HG03521 (cell line): ENCODE results near the gene CYP4F8.
"Not testable (repeated sequence)": the region's sequence is repeated elsewhere in the genome, so short reads cannot be mapped to it uniquely, and the experiment has no call there.

Source experiments
- ATAC-seq: cut with Tn5 transposase; IDR thresholded peaks from one replicate; pipeline ENCODE4 v1.9.1; 2021; ENCODE audit warnings: mild to moderate bottlenecking, moderate library complexity; ENCODE audit not compliant: unreplicated experiment

CYP4F8 gene

DNA sequence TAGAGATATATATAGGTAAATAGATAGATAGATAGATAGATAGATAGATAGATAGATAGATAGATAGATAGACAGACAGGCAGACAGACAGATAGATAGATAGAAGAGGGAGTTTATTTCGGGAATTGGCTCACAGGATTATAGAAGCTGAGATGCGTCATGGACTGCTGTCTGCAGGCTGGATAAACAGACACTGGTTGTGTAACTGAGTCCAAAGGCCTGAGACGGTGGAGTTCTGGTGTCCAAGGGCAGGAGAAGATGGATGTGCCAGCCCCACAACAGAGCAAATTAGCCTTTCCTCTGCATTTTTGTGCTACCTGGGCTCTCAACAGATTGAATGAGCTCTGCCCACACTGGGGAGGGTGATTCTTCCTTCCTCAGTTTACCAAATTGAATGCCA lies 28.4 kb downstream of the CYP4F8 start:
- ATAC-seq = no peak

DNA sequence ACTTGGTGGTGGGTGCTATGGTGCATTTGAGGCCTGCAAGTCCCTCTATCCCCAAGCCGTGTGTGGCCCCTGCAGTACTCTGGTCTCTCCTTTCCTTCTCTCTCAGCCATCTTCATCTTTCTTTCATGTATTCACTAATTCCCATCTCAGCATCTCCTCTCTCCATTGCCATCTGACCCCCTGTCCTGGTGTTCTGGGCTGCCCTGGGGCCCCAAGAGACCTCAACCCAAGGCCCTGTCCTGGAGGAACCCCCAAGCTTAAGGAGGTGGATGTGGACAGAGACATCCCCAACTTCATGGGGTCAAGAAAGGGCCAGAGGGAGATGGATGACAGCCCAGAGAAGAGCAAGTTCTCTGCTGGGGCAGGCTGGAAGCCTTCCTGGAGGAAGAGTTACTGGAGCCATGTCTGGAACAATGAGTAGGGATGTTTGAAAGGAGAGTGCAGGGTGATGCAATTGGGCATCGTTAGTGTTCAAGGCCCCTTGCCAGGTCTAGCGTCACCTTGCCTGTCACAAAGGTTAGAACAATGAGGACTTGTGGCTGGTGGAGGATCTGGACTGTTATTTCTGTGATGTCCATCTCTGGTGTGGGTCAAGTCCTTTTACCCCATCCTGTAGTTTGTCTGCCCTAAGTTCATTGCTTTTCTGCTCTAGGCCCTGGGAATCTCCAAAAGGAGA lies 29.2 kb downstream of the CYP4F8 start:
- ATAC-seq = no peak

DNA sequence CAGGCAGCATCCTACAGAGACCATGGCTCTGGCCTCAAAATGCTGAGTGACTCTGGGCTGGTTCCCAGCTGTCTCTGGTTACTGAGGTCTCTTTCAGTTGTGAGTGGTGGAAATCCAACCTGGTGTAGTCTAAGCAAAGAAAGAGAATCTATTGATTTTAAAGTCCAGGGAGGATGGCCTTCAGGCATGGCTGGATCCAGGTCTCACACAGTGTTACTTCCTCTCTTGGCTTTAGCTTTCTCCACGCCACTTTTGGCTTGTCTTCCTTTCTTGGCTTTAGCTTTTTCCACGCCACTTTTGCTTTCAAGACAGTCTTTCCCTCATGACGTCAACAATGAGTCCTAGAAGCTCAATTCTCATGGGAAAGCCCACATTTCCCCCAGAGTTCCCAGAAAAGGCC lies 29.8 kb downstream of the CYP4F8 start:
- no peak for ATAC-seq

DNA sequence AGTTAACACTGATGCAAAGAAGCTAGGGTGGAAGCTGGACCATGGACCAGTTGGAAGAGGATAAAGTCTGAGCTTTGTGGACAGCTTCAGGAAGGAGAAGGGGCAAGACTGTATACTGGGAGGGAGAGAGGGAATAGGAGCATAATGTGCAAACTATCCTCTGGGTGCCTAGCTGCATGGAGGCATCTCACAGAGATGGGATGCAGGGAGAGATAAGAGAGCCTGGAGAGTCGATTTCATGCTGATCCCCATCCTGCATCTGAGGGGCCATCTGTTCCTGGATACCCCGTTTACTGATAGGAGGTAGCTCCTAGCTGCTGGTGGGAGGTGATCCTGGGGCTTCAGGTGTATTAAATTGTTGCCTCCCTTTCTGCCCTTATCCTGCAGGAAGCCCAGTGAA lies 34.5 kb downstream of the CYP4F8 start:
- no peak for ATAC-seq

DNA sequence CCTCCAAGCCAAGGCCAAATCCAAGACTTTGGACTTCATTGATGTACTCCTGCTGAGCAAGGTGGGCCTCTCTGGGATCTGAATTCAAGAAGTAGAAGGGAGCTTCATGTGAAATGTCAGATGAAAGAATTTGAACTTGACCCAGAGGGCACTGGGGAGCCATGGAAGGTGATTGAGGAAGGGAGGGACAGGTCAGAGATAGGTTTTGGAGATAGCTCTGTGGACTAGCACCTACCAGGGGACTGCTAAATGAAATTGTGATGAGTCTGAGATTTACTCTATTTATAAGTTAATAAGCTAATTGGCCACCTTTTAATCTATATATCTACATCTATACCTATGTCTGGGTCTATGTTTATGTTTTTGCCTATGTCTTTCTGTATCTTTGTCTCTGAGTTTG lies 35.1 kb downstream of the CYP4F8 start:
- not testable (repeated sequence) for ATAC-seq

DNA sequence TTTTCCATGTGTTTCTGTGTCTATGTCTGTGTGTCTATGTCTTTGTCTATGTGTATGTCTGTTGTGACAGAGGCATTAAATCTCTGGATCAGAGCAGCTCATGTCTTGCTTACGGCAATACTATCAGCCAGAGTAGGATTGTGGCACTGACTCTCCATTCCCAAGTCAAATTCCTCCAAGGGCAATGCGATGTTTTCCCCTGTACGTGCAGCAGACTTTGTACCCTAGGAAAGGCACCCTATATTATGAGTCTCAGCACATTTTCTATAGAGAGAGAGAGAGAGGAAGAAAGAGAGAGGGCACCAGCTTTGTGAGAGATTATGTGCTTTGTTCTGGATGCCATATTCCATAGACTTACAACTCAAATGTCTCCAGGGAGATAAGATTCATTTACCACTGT lies 36.8 kb downstream of the CYP4F8 start:
- ATAC-seq = no peak

DNA sequence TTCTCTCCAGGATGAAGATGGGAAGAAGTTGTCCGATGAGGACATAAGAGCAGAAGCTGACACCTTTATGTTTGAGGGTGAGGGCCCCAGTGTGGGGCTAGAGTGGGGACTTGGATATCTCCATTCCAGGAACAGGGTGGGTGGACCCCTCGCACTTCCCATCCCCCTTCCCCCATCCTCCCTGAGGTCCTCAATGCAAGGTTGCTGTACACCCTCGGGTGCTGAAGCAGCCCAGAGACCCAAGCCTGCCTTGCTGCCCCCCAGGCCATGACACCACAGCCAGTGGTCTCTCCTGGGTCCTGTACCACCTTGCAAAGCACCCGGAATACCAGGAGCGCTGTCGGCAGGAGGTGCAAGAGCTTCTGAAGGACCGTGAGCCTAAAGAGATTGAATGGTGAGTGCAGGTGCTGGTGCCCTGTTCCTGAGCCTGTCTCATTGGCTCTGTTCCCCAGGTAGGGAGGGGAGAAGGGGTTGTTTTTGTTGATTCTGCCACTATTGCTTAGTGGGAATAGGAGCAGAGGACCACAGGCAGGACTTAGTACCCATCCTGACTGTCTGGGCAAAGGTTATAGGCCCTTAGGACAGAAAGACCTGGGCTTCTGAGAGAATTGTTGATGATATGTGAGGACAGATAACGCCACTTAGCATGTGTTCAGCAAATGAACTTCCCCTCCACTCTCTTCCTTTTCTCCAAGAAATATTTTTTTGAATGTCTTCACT lies 37.7 kb downstream of the CYP4F8 start:
- ATAC-seq = no peak

DNA sequence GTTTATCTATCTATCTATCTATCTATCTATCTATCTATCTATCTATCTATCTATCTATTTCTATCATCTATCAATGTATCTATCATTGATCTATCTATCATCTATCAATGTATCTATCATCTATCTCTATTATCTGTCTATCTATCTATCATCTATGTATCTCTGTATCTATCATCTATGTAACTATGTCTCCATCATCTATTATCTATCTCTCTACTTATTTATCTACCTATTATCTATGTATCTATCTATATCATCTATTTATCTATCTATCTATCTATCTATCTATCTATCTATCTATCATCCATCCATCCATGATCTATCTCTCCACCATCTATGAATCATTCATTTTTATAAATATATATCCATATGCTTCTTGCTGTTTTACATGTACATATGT lies 41.4 kb downstream of the CYP4F8 start:
- ATAC-seq = no peak

DNA sequence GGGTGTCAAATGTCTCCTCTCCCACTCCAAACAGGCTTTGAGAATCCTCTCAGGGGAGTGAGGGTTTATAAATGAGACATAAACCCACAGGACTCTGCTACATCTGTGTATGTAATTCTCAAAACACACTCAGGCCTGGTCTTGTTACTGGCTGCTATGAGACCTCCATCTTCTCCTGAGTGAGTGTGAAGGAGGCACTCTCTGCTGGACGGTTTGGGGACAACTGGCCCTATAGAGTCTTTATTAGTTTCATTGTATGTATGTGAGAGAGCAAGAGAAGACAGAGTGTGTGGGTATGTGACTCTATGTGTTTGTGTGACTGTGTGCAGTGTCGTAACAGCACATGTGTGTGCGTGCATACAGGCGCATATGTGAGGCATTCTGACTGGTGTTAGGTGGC lies 48.2 kb downstream of the CYP4F8 start:
- ATAC-seq = no peak

DNA sequence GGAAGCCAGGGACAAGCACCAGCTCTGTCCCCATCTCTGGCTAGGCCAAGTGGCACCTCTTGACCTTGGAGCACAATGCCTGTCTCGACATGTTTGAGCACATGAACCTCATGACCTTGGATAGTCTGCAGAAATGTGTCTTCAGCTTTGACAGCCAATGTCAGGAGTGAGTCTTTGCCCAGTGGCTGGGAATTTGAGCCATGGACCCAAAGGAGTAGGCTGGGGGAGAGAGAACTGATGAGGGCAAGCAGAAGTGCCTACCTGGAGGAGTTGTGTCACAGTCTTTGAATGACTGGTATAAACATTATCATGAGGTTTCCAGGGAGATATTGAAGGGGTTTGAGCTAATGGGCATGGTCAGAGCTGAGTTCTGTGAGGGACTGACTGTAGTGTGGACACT lies 51.2 kb downstream of the CYP4F8 start:
- no peak for ATAC-seq

DNA sequence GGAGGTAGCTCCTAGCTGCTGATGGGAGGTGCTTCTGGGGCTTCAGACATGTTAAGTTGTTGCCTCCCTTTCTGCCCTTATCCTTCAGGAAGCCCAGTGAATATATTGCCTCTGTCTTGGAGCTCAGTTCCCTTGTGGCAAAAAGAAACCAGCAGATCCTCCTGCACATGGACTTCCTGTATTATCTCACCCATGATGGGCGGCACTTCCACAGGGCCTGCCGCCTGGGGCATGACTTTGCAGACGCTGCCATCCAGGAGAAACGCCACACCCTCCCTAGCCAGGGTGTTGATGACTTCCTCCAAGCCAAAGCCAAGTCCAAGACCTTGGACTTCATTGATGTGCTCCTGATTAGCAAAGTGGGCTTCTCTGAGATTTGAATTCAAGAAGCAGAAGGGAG lies 51.9 kb downstream of the CYP4F8 start:
- no peak for ATAC-seq

DNA sequence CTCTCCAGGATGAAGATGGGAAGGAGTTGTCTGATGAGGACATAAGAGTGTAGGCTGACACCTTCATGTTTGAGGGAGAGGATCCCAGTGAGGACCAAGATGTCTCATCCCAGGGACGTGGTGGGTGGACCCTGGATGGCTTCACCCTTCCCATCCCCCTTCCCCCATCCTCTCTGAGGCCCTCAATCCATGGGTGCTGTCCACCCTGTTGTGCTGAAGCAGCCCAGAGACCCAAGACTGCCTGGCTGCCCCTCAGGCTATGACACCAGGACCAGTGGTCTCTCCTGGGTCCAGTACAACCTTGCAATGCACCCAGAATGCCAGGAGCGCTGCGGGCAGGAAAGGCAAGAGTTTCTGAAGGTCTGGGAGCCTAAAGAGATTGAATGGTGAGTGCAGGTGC lies 54.4 kb downstream of the CYP4F8 start:
- no peak for ATAC-seq

DNA sequence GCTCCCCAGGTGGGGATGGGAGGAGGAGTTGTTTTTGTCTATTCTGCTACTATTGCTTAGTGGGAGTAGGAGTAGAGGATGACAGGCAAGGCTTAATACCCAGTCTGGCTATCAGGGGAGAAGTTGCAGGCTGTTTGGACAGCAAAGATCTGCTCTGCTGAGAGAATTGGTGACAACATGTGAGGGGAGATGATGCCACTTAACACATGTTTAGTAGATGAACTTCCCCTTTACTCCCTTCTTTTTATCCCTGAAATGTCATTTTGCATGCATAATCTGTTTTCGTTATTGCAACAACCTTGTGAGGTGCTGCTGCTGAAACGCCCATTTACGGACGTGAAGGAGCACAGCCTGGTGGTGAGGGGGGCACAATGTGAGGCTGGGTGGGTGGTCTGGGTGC lies 54.9 kb downstream of the CYP4F8 start:
- ATAC-seq = no peak

DNA sequence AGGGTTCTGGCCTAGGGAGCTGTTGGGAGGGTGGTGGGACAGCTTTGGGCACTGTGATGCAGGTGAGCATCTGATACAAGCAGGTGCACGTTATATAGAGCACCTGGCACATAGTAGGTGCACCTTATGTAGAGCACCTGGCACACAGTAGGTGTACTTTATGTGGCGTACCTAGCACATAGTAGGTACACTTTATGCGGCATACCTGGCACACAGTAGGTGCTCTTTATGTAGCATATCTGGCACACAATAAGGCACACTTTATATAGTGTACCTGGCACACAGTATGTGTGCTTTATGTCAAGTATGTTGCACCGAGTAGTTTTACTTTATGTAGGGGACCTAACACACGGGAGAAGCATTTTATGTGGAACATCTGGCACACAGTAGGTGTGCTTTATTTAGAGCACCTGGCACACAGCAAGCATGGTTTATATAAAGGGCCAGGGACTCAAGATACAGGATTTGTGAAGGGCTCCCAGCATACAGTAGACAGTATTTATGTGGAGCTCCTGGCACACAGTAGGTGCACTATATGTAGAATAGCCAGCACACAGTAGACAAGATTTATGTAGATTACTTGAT lies 56.3 kb downstream of the CYP4F8 start:
- no peak for ATAC-seq

DNA sequence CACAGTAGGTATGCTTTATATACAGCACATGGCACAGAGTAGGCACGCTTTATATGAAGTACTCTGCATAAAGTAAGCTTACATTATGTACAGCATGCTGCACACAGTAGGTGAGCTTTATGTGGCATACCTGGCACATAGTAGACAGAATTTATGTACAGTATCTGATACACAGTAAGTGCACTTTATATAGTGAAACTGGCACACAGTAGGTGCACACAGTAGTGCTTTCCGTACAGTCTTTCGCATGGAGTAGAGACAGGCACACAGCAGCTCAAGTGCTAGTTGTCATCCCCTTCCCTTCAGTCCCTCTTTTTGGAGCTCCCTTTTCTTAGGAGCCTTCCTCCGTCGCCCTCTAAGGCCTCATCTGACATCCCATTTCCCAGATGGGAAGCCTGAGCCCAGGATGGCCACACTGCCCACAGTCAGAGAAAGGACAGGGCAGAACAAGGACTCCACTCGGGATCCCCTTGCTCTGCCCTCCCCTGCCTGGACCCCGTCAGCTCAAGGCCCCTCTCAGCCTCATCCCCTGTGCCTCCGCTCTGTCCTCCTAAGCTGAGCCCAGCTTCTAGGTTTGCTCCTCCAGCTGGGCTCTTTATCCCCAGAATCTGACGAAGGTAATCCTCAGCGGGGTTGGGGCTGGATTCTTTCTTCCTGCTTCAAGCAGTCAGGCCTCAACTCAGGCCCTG lies 57.0 kb downstream of the CYP4F8 start:
- no peak for ATAC-seq

DNA sequence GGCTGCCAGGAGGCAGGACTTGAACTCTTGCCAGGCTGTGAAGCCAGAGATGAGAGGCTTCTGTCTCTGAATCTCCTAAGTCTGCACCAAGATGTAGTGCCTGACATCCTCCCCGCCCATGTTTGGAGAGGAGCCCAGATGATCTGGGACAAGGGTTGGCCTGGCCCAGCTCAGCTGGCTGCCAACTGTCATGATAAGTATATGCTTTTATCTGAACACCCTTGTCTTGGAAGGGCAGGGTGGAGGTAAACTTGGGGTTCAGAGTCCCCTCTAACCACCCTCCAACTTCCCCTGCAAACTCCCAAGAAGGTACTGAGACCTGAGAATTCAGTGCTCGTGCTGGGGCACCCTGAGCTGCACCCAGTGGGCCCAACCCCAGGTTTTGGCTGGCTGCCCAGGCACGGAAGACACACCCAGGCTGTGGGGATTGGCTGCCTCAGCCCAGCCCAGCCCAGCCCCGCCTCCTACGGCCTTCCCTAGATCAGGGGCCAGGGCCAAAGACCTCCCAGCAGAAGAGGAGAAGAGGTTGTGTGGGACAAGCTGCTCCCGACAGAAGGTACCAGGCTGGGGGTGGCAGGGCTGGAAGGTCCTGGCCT lies 57.7 kb downstream of the CYP4F8 start, which contains the start of gene CYP4F12:
CYP4F12 (plus strand) TSS at position 508 of the 596 bp plus-strand sequence. CDS start 443 bp downstream, outside the sequence.
- no peak for ATAC-seq

DNA sequence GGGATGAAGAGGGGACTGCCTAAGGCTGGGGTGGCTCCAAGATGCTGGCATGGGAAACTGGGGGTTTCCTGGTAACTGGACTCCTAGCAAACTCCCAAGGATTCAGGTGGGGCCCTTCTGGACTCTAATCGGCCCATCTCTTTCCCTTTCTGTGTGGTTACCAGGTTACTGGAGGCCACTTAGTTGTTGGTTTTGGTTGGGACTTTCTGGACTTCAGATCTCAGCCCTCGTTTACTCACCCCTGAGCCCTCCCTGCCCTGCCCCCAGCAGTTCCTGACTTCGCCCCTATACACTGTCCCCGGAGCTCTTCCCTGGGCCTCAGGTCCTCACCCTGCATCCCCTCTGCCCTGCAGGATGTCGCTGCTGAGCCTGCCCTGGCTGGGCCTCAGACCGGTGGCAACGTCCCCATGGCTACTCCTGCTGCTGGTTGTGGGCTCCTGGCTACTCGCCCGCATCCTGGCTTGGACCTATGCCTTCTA lies 58.2 kb downstream of the CYP4F8 start:
- ATAC-seq = no peak

DNA sequence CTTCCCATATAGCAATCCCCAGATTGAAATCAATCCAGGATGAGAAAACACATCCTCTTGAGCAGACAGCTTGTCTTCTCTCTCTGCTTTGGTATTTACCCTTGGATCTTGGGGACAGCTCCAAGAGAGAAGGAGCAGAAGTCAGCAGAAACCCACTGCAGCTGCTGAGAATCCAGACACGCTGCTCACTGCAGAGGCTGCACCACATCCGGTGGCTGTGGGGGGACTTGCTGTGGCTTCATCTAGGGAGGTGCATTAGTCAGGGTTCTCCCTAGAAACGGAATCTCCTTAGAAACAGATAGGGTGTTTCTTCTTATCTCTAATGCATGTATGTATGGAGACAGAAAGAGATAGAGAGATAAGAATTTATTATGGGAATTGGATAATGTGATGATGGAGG lies 60.5 kb downstream of the CYP4F8 start:
- no peak for ATAC-seq

DNA sequence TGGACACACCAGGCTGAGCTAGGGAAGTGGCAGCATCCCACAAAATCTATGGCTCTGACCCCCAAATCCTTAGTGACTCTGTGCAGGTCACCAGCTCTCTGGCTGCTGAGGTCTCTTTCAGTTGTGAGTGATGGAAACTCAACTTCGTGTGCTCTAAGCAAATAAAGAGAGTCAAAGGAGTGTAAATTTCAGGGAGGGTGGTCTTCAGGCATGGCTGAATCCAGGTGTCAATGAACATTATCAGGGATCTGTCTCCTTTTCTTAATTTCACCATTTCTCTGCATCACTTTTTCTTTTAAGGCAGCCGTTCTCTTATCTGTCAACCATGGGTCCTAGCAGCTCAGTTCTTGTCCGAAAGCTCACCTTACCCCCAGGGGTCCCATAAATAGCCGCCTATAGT lies 64.1 kb downstream of the CYP4F8 start:
- ATAC-seq = no peak

DNA sequence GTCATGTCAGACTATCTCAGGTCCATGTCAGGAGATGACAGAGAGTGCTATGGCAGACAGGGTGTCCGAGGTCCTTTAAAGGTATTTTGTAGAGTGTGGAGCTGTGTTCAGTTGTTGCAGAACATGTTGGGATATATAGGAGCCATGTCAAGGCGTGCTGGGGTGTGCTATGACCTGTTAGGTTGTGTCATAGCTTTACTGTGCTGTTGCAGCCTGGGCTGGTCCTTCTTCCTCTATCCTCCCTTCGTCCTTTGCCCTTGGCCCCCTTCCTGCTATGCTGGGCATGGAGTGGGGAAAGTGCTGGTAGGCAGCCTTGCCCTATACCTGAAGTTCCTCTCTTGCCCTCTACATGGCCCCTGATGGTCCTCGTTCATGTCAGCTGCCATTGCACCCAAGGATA lies 64.8 kb downstream of the CYP4F8 start:
- not testable (repeated sequence) for ATAC-seq
